Liver (tissue), 10 donors: ENCODE results near the gene BMP8A. TPM values are rescaled to one million over a fixed set of nuclear protein-coding genes. Genes with fewer than 3 reads are reported as not detected.

Experiments
- DNase-seq: peaks from one replicate; pipeline ENCODE4 v3.0.0-alpha.2; 2017; ENCODE audit warnings: low spot score
- H3K27ac ChIP-seq, 2 donors: one replicate each; pipeline ENCODE4 v1.7.0; 2013; ENCODE audit warnings: inconsistent platforms in 2 of 2, low read length in 2 of 2, control low read depth in 1 of 2, low read depth in 1 of 2, mild to moderate bottlenecking in 1 of 2
- H3K27me3 ChIP-seq, 4 donors: one replicate each; pipeline versions ENCODE4 v1.6.1 to v1.7.0; 2013; ENCODE audit warnings: low read length in 3 of 4, inconsistent platforms in 1 of 4, mild to moderate bottlenecking in 1 of 4, moderate library complexity in 1 of 4; ENCODE audit not compliant: control insufficient read depth in 4 of 4, insufficient read depth in 4 of 4
- H3K36me3 ChIP-seq, 4 donors: one replicate each; pipeline versions ENCODE4 v1.6.1 to v1.7.0; 2013; ENCODE audit warnings: low read length in 3 of 4, mild to moderate bottlenecking in 3 of 4, low read depth in 1 of 4, moderate library complexity in 1 of 4; ENCODE audit not compliant: control insufficient read depth in 4 of 4, insufficient read depth in 3 of 4
- H3K4me1 ChIP-seq, 4 donors: one replicate each; pipeline versions ENCODE4 v1.6.1 to v1.7.0; 2013; ENCODE audit warnings: low read length in 3 of 4, mild to moderate bottlenecking in 3 of 4, moderate library complexity in 1 of 4; ENCODE audit not compliant: control insufficient read depth in 4 of 4, insufficient read depth in 4 of 4
- H3K4me3 ChIP-seq, 3 donors: one replicate each; pipeline versions ENCODE4 v1.6.1 to v1.7.0; 2013; ENCODE audit warnings: low read length in 3 of 3, control low read depth in 1 of 3, low read depth in 1 of 3, mild to moderate bottlenecking in 1 of 3
- H3K9ac ChIP-seq, 2 donors: one replicate each; pipeline ENCODE4 v1.7.0; 2013; ENCODE audit warnings: low read length in 2 of 2, mild to moderate bottlenecking in 2 of 2, moderate library complexity in 2 of 2, control low read depth in 1 of 2, low read depth in 1 of 2
- H3K9me3 ChIP-seq, 4 donors: one replicate each; pipeline versions ENCODE4 v1.6.1 to v1.7.0; 2013; ENCODE audit warnings: low read length in 3 of 4; ENCODE audit not compliant: control insufficient read depth in 4 of 4
- EGR1 ChIP-seq, 2 donors: IDR thresholded peaks; 2 replicates each; pipeline ENCODE4 v1.6.1; 2016 to 2018; ENCODE audit warnings: antibody characterized with exemption in 2 of 2, low read depth in 2 of 2
- FOXA1 ChIP-seq: IDR thresholded peaks from 2 replicates; pipeline ENCODE4 v1.6.1; 2016; ENCODE audit warnings: antibody characterized with exemption
- GABPA ChIP-seq, 2 donors: IDR thresholded peaks in 1 of 2; conservative IDR thresholded peaks in 1 of 2; 2 replicates each; pipeline ENCODE4 v1.6.1; 2016; ENCODE audit warnings: antibody characterized with exemption in 2 of 2, mild to moderate bottlenecking in 1 of 2, moderate library complexity in 1 of 2
- HNF4A ChIP-seq, 2 donors: conservative IDR thresholded peaks; 2 replicates each; pipeline ENCODE4 v1.6.1; 2016; ENCODE audit warnings: antibody characterized with exemption in 2 of 2, mild to moderate bottlenecking in 2 of 2
- JUND ChIP-seq, 2 donors: IDR thresholded peaks; 2 replicates each; pipeline ENCODE4 v1.6.1; 2016; ENCODE audit warnings: antibody characterized with exemption in 2 of 2
- RAD21 ChIP-seq, 2 donors: IDR thresholded peaks; 2 replicates each; pipeline ENCODE4 v1.6.1; 2016; ENCODE audit warnings: antibody characterized with exemption in 2 of 2, mild to moderate bottlenecking in 2 of 2
- SP1 ChIP-seq: IDR thresholded peaks from 2 replicates; pipeline ENCODE4 v1.6.1; 2018; ENCODE audit warnings: antibody characterized with exemption, mild to moderate bottlenecking
- TAF1 ChIP-seq: conservative IDR thresholded peaks from 2 replicates; pipeline ENCODE4 v1.6.1; 2016; ENCODE audit warnings: antibody characterized with exemption, mild to moderate bottlenecking
- WGBS: extraction: QIAGEN DNeasy Blood & Tissue Kit; methylation state at CpG from one replicate; pipeline ENCODE4 v1.1.7; 2013; 5-methylcytosine and 5-hydroxymethylcytosine counted together
- polyA plus RNA-seq, 2 donors: library from polyadenylated mRNA; stranded (reverse) in 1 of 2; unstranded in 1 of 2; fragments of 200-250 nt in 1 of 2; fragments of >200 nt in 1 of 2; fragmentation: Nextera tagmentation in 1 of 2; extraction: Ambion mirVana in 1 of 2; gene quantifications; one replicate each; pipeline versions ENCODE4 v1.2.1 to v1.2.3, GENCODE V29; 2013 to 2015
- small RNA-seq: library from RNA; depleted of rRNA; stranded (forward); fragments of <200 nt; gene quantifications from one replicate; pipeline ENCODE3, GENCODE V24; 2014
- total RNA-seq, 2 donors: library from RNA; depleted of rRNA; stranded (reverse); fragments of >200 nt; gene quantifications; one replicate each; pipeline ENCODE4 v1.2.3, GENCODE V29; 2014
- TF ChIP-seq, protein P1 (sequence below): IDR thresholded peaks from 2 replicates; pipeline ENCODE4 v1.6.1; 2016; ENCODE audit warnings: antibody characterized with exemption, mild to moderate bottlenecking
- TF ChIP-seq, protein P2 (sequence below): fragments of 150-350 bp; IDR thresholded peaks from 2 replicates; pipeline ENCODE4 v1.5.1; 2017; ENCODE audit warnings: improper control_type of control experiment, low read depth, low read length; ENCODE audit not compliant: missing input control
- TF ChIP-seq, protein P3 (sequence below): IDR thresholded peaks from 2 replicates; pipeline ENCODE4 v1.6.1; 2016; ENCODE audit warnings: antibody characterized with exemption
- TF ChIP-seq, protein P4 (sequence below): IDR thresholded peaks from 2 replicates; pipeline ENCODE4 v1.6.1; 2016; ENCODE audit warnings: antibody characterized with exemption
- donor health status: healthy.
- donor health status: healthy.
- donor health status: healthy.
- donor health status: healthy.
- donor health status: healthy.

BMP8A gene
- total and polyA plus RNA-seq, 4 donors = not detected

DNA sequence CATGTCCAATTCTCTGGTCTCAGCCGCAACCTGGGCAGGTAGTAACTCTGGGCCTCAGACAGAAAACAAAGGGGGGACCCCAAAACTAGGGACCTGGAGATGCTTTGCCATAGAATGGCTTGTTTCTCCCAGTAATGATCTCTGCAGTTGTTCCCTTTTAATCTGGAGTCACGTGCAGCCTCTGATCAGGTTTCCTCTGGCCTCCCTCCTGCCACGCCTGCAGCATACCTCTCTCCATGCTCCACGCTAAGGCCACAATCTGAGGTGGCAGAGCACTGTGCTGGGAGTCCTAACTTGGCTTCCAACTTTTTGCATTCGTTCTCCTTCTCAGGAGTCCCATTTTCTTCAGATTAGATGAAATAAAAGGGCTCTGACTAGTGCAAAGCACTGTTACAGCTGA, 83.2 kb downstream of the BMP8A start:
- no peaks in the 10 kb centered on the region for H3K27me3 ChIP-seq
- H3K9me3 ChIP-seq = no peaks in the 10 kb centered on the region
- no peak for DNase-seq
- peaks cover 4 to 31% (median 25%) of the 10 kb centered on the region in 4 donors for H3K36me3 ChIP-seq
- H3K4me3 ChIP-seq = peak overlapping the region; percentile 65 to 99 (median 83)
- WGBS = 28% methylated on average over 5 of the region's 5 CpGs
- TF ChIP-seq TAF1 (no peak), GABPA (IDR thresholded peaks at IDR 0.05 in 1 of 2, conservative IDR thresholded peaks at IDR 0.05 in 1 of 2) (no peak), FOXA1 (no peak), JUND (IDR thresholded peaks at IDR 0.05) (no peak), EGR1 (IDR thresholded peaks at IDR 0.05; ENCODE audit: low read depth in 2 of 2) (no peak), SP1 (no peak), HNF4A (conservative IDR thresholded peaks at IDR 0.05) (no peak), RAD21 (IDR thresholded peaks at IDR 0.05) (no peak)
- TF ChIP-seq, protein P1, sequence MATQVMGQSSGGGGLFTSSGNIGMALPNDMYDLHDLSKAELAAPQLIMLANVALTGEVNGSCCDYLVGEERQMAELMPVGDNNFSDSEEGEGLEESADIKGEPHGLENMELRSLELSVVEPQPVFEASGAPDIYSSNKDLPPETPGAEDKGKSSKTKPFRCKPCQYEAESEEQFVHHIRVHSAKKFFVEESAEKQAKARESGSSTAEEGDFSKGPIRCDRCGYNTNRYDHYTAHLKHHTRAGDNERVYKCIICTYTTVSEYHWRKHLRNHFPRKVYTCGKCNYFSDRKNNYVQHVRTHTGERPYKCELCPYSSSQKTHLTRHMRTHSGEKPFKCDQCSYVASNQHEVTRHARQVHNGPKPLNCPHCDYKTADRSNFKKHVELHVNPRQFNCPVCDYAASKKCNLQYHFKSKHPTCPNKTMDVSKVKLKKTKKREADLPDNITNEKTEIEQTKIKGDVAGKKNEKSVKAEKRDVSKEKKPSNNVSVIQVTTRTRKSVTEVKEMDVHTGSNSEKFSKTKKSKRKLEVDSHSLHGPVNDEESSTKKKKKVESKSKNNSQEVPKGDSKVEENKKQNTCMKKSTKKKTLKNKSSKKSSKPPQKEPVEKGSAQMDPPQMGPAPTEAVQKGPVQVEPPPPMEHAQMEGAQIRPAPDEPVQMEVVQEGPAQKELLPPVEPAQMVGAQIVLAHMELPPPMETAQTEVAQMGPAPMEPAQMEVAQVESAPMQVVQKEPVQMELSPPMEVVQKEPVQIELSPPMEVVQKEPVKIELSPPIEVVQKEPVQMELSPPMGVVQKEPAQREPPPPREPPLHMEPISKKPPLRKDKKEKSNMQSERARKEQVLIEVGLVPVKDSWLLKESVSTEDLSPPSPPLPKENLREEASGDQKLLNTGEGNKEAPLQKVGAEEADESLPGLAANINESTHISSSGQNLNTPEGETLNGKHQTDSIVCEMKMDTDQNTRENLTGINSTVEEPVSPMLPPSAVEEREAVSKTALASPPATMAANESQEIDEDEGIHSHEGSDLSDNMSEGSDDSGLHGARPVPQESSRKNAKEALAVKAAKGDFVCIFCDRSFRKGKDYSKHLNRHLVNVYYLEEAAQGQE = no peak
- TF ChIP-seq, protein P2, sequence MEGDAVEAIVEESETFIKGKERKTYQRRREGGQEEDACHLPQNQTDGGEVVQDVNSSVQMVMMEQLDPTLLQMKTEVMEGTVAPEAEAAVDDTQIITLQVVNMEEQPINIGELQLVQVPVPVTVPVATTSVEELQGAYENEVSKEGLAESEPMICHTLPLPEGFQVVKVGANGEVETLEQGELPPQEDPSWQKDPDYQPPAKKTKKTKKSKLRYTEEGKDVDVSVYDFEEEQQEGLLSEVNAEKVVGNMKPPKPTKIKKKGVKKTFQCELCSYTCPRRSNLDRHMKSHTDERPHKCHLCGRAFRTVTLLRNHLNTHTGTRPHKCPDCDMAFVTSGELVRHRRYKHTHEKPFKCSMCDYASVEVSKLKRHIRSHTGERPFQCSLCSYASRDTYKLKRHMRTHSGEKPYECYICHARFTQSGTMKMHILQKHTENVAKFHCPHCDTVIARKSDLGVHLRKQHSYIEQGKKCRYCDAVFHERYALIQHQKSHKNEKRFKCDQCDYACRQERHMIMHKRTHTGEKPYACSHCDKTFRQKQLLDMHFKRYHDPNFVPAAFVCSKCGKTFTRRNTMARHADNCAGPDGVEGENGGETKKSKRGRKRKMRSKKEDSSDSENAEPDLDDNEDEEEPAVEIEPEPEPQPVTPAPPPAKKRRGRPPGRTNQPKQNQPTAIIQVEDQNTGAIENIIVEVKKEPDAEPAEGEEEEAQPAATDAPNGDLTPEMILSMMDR = no peak
- TF ChIP-seq, protein P3, sequence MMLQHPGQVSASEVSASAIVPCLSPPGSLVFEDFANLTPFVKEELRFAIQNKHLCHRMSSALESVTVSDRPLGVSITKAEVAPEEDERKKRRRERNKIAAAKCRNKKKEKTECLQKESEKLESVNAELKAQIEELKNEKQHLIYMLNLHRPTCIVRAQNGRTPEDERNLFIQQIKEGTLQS = no peak
- TF ChIP-seq, protein P4, sequence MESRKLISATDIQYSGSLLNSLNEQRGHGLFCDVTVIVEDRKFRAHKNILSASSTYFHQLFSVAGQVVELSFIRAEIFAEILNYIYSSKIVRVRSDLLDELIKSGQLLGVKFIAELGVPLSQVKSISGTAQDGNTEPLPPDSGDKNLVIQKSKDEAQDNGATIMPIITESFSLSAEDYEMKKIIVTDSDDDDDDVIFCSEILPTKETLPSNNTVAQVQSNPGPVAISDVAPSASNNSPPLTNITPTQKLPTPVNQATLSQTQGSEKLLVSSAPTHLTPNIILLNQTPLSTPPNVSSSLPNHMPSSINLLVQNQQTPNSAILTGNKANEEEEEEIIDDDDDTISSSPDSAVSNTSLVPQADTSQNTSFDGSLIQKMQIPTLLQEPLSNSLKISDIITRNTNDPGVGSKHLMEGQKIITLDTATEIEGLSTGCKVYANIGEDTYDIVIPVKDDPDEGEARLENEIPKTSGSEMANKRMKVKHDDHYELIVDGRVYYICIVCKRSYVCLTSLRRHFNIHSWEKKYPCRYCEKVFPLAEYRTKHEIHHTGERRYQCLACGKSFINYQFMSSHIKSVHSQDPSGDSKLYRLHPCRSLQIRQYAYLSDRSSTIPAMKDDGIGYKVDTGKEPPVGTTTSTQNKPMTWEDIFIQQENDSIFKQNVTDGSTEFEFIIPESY = no peak
- peaks cover 3 to 33% (median 23%) of the 10 kb centered on the region in 4 donors for H3K4me1 ChIP-seq
- H3K27ac ChIP-seq = peak overlapping the region; percentile 11 to 88
- peak overlapping the region; percentile 11 to 33 for H3K9ac ChIP-seq

Small RNAs within 50 kb of the gene (small RNA-seq; reads per million reads assigned to genes)
- 5.2 reads per million, percentile 92 among the genes with 10 or more reads in this experiment for gene SNORA55

Other genes with a start within 250 kb of the BMP8A start
- gene PABPC4, start 85.2 kb downstream of the BMP8A start, total RNA-seq = 10 to 100 TPM; 92.1 to 92.9 TPM
- gene PABPC4, start 85.2 kb downstream of the BMP8A start, polyA plus RNA-seq = 10 to 100 TPM; 48.7 to 59.9 TPM
- gene HEYL, start 148.0 kb downstream of the BMP8A start, total RNA-seq = 1 to 10 TPM in 1 of 2 donors, under 1 TPM in 1; 0.61 to 1.7 TPM
- gene HEYL, start 148.0 kb downstream of the BMP8A start, polyA plus RNA-seq = 1 to 10 TPM; 1.1 to 1.3 TPM
- under 1 TPM in 1 of 2 donors, not detected in 1; 0.08 TPM for gene NT5C1A, start 180.5 kb downstream of the BMP8A start, total RNA-seq
- under 1 TPM in 1 of 2 donors, not detected in 1; 0.05 TPM for gene NT5C1A, start 180.5 kb downstream of the BMP8A start, polyA plus RNA-seq
- gene HPCAL4, start 199.8 kb downstream of the BMP8A start, total RNA-seq = not detected
- not detected for gene HPCAL4, start 199.8 kb downstream of the BMP8A start, polyA plus RNA-seq
- 10 to 100 TPM; 15.5 to 17.7 TPM for gene PPIE, start 247.2 kb downstream of the BMP8A start, total RNA-seq
- gene PPIE, start 247.2 kb downstream of the BMP8A start, polyA plus RNA-seq = 10 to 100 TPM; 20.8 to 23.6 TPM